Right atrium auricular region (tissue), 2 donors: Measurements from ENCODE around the gene MCF2L. TPM values are rescaled to one million over a fixed set of nuclear protein-coding genes. Genes with fewer than 3 reads are reported as not detected.
"Not testable (repeated sequence)": the region's sequence is repeated elsewhere in the genome, so short reads cannot be mapped to it uniquely, and the experiment has no call there.

Experiments
- DNase-seq: peaks from one replicate; pipeline ENCODE4 v3.0.0-alpha.2; 2019; ENCODE audit warnings: low spot score
- H3K27ac ChIP-seq, 2 donors: fragments of 200-600 bp; sonication (generic); 1 replicate in 1 of 2; 2 replicates in 1 of 2; pipeline ENCODE4 v1.5.1; 2016 to 2019
- H3K27me3 ChIP-seq, 2 donors: fragments of 200-600 bp; sonication (generic); one replicate each; pipeline versions ENCODE4 v1.5.1 to v1.6.0; 2017 to 2019
- H3K36me3 ChIP-seq: fragments of 200-600 bp; sonication (generic); one replicate; pipeline ENCODE4 v1.5.1; 2016
- H3K4me1 ChIP-seq, 2 donors: fragments of 200-600 bp; sonication (generic); one replicate each; pipeline versions ENCODE4 v1.5.1 to v1.6.0; 2017 to 2019
- H3K4me3 ChIP-seq, 2 donors: fragments of 200-600 bp; sonication (generic); 1 replicate in 1 of 2; 2 replicates in 1 of 2; pipeline ENCODE4 v1.5.1; 2017 to 2019; ENCODE audit warnings: mild to moderate bottlenecking in 1 of 2, moderate library complexity in 1 of 2
- H3K9me3 ChIP-seq, 2 donors: fragments of 200-600 bp; sonication (generic); one replicate each; pipeline ENCODE4 v1.5.1; 2019
- CTCF ChIP-seq, 2 donors: fragments of 200-600 bp; sonication (generic); IDR thresholded peaks; one replicate each; pipeline ENCODE4 v1.5.1; 2019; ENCODE audit warnings: antibody characterized with exemption in 2 of 2
- total RNA-seq, 2 donors: library from RNA; depleted of rRNA; stranded (reverse); fragments of >200 nt; gene quantifications; one replicate each; pipeline ENCODE4 v1.1.0, GENCODE V29; 2016

The MCF2L gene
- total RNA-seq, 2 donors from 2014 or later = 17.1 to 21.6 TPM

DNA sequence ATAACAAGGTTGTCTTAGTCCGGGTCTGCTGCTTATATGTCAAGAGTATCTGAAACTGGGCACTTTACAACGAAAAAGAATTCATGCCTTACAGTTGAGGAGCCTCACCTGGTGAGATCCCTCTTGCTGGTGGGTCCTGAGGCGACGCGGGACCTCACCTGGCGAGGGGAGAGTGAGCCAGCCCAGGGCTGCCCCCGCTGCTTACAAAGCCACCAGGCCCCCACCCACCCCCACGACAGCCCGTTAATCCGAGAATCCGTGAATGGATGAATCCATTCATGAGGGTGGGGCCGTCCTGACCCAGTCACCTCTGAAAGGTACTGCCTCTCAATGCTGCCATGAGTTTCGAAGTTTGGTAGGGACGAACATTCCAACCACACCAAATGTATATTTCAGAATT, 82.6 kb downstream of the MCF2L start:
- Histone ChIP-seq H3K4me3 (no peak overlapping the region), H3K36me3 (no peaks in the 10 kb centered on the region), H3K27me3 (no peaks in the 10 kb centered on the region), H3K9me3 (no peaks in the 10 kb centered on the region), H3K4me1 (peaks cover 0 to 21% of the 10 kb centered on the region in 2 donors), H3K27ac (no peak overlapping the region)
- no peak for TF ChIP-seq CTCF (IDR thresholded peaks at IDR 0.05)
- no peak for DNase-seq

DNA sequence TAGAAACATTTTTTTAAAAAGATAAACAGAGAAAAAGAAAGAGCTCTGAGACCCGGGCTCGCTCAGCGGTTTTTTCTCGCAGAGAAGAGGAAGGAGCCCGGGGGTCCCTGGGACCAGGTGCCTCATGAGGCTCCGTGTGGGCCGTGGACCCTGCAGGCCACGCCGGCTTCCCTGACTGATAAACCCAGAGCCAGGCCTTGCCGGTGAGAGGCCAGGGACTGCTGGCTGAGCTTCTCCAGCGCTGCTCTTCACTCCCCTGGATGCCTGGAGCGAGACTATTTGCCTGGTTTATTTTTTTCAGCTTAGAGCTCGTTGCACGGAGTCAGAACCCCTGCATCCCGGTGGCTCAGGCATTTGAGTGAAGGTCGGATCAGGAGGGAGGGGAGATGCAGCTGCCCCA, 83.2 kb downstream of the MCF2L start:
- DNase-seq = no peak
- peaks cover 0 to 21% of the 10 kb centered on the region in 2 donors for H3K4me1 ChIP-seq
- no peak overlapping the region for H3K27ac ChIP-seq
- no peaks in the 10 kb centered on the region for H3K9me3 ChIP-seq
- no peaks in the 10 kb centered on the region for H3K27me3 ChIP-seq
- no peak for TF ChIP-seq CTCF (IDR thresholded peaks at IDR 0.05)
- no peak overlapping the region for H3K4me3 ChIP-seq
- H3K36me3 ChIP-seq = no peaks in the 10 kb centered on the region

GRCh38 chr13:113052971-113053370, 84.0 kb downstream of the MCF2L start:
- no peak overlapping the region for H3K4me3 ChIP-seq
- H3K4me1 ChIP-seq = peaks cover 0 to 21% of the 10 kb centered on the region in 2 donors
- H3K27ac ChIP-seq = no peak overlapping the region
- H3K27me3 ChIP-seq = no peaks in the 10 kb centered on the region
- H3K9me3 ChIP-seq = no peaks in the 10 kb centered on the region
- TF ChIP-seq CTCF (IDR thresholded peaks at IDR 0.05) = no peak
- no peak for DNase-seq
- no peaks in the 10 kb centered on the region for H3K36me3 ChIP-seq

DNA sequence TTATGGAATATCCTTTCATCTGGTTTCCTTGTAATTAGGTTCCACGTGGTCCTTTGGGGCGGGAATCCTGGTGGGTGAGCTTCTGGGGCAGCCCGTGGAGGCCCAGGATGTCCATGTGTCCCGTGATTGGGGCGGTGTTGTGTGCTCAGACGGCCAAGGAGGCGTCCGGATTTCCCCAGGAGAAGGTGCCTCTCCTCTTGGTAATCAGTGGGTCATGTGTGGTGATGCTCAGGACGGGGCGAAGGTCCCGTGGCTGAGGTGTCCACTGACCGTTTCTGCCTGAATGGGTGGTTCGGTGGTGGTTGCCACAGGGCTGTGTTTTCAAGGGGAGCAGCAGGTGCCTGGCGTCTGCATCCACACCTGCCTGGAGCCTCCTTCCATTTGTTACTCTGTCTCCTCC, 84.4 kb downstream of the MCF2L start:
- no peak for TF ChIP-seq CTCF (IDR thresholded peaks at IDR 0.05)
- H3K4me3 ChIP-seq = no peak overlapping the region
- H3K9me3 ChIP-seq = no peaks in the 10 kb centered on the region
- no peak for DNase-seq
- H3K27me3 ChIP-seq = no peaks in the 10 kb centered on the region
- H3K27ac ChIP-seq = no peak overlapping the region
- H3K4me1 ChIP-seq = peaks cover 0 to 21% of the 10 kb centered on the region in 2 donors
- H3K36me3 ChIP-seq = no peaks in the 10 kb centered on the region

GRCh38 chr13:113053801-113054604, 85.0 kb downstream of the MCF2L start:
- Histone ChIP-seq H3K27ac (no peak overlapping the region), H3K27me3 (no peaks in the 10 kb centered on the region), H3K4me3 (no peak overlapping the region), H3K4me1 (peaks cover 0 to 20% of the 10 kb centered on the region in 2 donors), H3K36me3 (no peaks in the 10 kb centered on the region), H3K9me3 (no peaks in the 10 kb centered on the region)
- TF ChIP-seq CTCF (IDR thresholded peaks at IDR 0.05) = no peak
- DNase-seq = no peak

- DNase-seq = no peak
- H3K27me3 ChIP-seq = no peaks in the 10 kb centered on the region
- no peaks in the 10 kb centered on the region for H3K9me3 ChIP-seq
- no peak for TF ChIP-seq CTCF (IDR thresholded peaks at IDR 0.05)
- no peaks in the 10 kb centered on the region for H3K4me1 ChIP-seq
- no peak overlapping the region for H3K27ac ChIP-seq
- no peak overlapping the region for H3K4me3 ChIP-seq
- H3K36me3 ChIP-seq = no peaks in the 10 kb centered on the region
Observed at GRCh38 chr13:113057084-113057483, 88.1 kb downstream of the MCF2L start.

- H3K36me3 ChIP-seq, DNase-seq, H3K4me1 ChIP-seq: not testable (repeated sequence)
Observed at GRCh38 chr13:113057559-113057958, 88.5 kb downstream of the MCF2L start.

More at GRCh38 chr13:113057559-113057958, 88.5 kb downstream of the MCF2L start:
- H3K9me3 ChIP-seq, H3K27me3 ChIP-seq, H3K27ac ChIP-seq, H3K4me3 ChIP-seq: not testable (repeated sequence)
